GM18951 (cell line): Measurements from ENCODE around the gene PORCN.

Source experiments
- POLR2A ChIP-seq: IDR thresholded peaks from 4 replicates; pipeline ENCODE4 v1.6.1; 2011; ENCODE audit warnings: mild to moderate bottlenecking; ENCODE audit not compliant: insufficient read length, insufficient read depth; ENCODE audit errors: extremely low read depth
- in situ Hi-C: fragments of 300-500 bp; cut with MboI; formaldehyde crosslinking; loops from one replicate; pipeline ENCODE4 v1.12.0; 2022; ENCODE audit warnings: low sequenced_read_pairs, mixed read lengths, inconsistent platforms; ENCODE audit not compliant: unreplicated experiment

Gene PORCN

DNA sequence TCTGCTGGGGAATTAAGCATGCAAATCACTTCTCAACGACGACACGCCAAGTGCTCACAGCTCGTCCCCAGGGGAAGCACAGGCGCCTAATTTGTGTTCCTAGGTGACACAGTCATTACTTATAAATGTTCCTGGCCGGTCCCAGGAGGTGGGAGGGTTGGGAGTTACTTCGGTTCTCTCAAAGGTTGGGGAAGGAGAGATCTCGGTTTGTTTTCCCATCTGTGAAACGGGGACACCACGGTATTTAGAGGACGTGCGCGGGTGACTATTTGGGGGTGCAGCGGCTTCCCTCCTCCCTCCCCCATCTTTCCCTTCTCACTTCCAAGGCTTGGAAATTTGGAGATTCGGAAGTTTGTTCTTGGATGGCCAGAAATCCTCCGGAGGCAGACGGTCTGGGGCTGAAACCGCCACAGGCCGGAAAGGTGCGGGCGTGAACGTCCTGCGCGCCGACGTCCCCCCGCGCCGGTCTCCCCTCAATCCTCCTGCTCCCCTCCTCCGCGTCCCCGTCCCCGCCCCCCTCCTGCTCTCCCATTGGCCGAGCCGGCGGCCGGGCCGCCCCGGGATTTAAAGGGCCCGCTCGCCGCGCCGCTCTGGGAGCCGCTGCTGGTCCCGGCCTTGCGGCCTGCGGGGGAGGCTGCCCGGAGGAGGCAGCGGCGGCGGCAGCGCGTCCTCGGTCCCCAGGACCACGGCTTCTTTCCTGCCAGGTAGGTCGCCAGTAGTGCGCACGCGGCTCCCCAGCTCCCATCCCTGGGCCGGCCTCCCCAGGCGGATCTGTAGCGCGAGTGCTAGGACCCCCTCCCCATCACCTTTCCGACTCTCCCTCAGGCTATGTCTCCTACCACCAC, at the start of gene PORCN:
PORCN (plus strand) TSS at position 593 of the 845 bp plus-strand sequence. CDS start 829 bp downstream, outside the sequence.
- TF ChIP-seq POLR2A = peak; percentile 72
- in situ Hi-C loops = no loop called here

DNA sequence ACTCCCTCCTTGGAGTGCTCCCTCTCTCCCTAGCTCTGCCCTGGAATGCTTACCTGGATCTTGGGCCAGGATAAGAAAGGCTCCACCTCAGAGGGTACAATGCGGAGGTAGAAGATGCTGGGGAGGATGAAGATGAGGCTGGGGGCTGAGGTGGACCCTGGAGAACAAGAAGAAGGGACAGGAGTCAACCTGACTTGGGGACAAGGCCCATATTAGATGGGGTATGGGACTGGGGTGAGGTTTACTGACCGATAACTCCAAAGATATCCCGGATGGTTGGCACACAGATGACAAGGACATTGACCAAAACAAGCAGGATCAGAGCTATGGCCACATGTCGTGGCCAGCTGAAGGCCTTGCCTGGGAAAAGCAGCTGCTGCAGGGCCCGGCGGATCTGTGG, 49.3 kb upstream of the PORCN start:
- in situ Hi-C loops = no loop called here
- TF ChIP-seq POLR2A = no peak

- in situ Hi-C loops = no loop called here
- no peak for TF ChIP-seq POLR2A
Measured at GRCh38 chrX:48460031-48460430, 48.8 kb upstream of the PORCN start.

GRCh38 chrX:48460606-48461005, 48.2 kb upstream of the PORCN start:
- in situ Hi-C loops = no loop called here

GRCh38 chrX:48461830-48462229, 47.0 kb upstream of the PORCN start:
- in situ Hi-C loops = no loop called here
- no peak for TF ChIP-seq POLR2A

More at GRCh38 chrX:48460606-48461005, 48.2 kb upstream of the PORCN start:
- no peak for TF ChIP-seq POLR2A

- in situ Hi-C loops = no loop called here
- TF ChIP-seq POLR2A = no peak
Measured at GRCh38 chrX:48465336-48465933, 43.4 kb upstream of the PORCN start.

GRCh38 chrX:48466696-48467095, 42.1 kb upstream of the PORCN start:
- TF ChIP-seq POLR2A = no peak
- in situ Hi-C loops = no loop called here

DNA sequence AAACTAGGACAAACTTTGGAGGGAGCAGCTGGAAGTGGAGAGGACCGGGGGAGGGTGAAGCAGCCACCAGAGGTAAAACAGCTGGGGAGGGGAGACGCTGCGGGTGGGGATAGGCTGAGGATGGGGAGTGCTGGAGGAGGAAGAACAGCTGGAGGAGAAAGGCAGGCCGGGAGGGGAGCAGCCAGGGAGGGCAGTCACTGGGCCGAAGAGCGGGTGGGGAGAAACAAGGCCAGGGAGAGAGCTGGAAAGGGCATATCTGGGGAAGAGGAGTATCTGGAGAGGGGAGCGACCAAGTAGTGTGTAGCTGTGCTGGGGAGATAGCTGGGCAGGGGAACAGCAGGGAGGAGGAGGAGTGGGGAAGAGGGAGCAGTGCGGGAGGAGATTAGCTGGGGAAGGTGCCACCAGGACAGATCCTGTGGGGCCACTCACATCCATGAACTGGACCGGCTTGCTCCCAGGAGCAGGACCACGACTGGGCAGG, 41.5 kb upstream of the PORCN start:
- TF ChIP-seq POLR2A = no peak

GRCh38 chrX:48468247-48468671, 40.5 kb upstream of the PORCN start:
- in situ Hi-C loops = no loop called here

More for the DNA sequence above, 41.5 kb upstream of the PORCN start:
- in situ Hi-C loops = no loop called here

DNA sequence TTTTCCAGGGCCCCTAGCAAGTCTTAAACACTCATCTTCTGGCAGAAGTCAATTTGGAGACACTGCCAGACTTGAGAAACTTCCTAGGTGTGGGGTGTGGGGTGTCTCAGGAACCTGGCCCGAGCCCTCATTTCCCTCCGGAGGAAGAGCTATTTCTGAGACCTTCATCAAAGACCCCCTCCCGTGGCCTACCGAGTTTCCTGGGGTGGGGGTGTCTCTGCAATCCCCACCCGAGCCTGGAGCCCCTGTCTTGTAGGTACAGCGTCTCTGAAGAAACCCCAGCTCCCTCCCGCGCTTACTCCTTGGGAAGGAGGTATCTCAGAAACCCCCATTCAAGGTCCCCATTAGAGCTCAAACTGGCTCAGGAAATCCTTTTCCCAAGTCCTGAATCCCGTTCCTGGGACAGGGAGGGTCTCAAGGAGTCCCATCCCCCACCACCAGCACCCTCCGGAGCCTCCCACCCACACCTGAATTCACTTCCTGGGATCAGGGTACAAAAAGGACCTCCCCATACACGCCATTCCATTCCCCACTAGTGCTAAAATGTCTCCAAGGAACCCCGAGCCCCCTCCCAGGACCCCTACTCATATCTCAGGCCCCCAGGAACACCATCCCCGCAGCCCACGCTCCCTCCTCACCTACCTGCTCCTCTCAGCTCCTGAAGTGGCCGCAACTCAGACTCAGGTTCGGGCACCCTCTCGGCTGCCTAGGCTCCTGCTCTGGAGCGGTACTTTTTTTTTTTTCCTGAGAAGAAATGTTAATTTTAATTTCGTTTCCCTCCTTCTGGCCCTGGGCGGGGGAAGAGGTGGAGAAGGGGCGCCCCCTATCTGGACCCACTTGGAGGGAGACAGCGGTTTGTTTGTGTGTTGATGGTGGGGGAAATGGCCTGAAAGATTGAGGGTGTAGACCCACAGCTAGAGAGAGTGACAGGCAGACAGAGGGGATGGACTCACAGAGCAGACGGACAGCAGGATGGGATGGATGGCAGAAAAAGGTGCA, 39.8 kb upstream of the PORCN start:
- in situ Hi-C loops = no loop called here
- TF ChIP-seq POLR2A = peak; percentile 38

More at GRCh38 chrX:48468247-48468671, 40.5 kb upstream of the PORCN start:
- peak; percentile 11 for TF ChIP-seq POLR2A

GRCh38 chrX:48470110-48470832, 38.5 kb upstream of the PORCN start, which contains the start of gene SLC38A5:
Gene SLC38A5 (minus strand): TSS chrX:48470260. CDS start chrX:48467924, 2,336 bp downstream.
- no peak for TF ChIP-seq POLR2A
- in situ Hi-C loops = no loop called here

- in situ Hi-C loops = no loop called here
- no peak for TF ChIP-seq POLR2A
Measured at GRCh38 chrX:48470833-48471118, 38.0 kb upstream of the PORCN start.
